C1 segment of cervical spinal cord (tissue), 14 donors: Measurements from ENCODE around the gene ADCYAP1R1.
A peak's percentile ranks its signal among the peaks of the same experiment; 100 is the strongest.

Source experiments
- DNase-seq, 14 donors: peaks; one replicate each; lab custom pipeline; 2025; lab: John Stamatoyannopoulos, UW

Gene ADCYAP1R1

DNA sequence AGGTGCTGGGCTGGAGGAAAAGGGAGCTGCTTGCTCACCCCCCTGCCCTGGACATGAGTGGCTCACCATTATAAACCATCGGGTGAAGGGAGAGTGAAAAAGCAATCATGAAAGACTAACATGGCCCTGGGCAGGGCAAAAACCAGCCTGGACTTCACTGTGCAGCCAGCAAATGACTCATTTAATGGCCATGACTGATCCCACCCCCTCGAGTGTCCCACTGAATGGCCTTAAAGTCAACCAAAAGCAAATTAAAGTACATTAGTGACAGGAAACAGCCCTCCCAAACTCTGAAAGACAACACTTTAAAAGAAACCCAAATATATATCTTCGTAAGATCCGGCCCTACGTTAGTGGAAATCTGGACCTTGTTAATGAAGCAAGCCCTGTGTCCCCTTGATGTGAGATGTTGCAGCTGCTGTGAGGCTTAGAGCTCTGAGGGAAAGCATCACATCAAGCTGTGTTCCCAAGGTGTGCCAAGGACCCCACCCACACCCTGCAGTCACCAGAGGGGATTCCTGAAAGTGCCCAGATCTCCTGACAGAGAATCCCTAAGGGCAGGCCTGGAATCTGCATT, 31.2 kb downstream of the ADCYAP1R1 start:
- peak in 1 of 14 donors; percentile 8 for DNase-seq

DNA sequence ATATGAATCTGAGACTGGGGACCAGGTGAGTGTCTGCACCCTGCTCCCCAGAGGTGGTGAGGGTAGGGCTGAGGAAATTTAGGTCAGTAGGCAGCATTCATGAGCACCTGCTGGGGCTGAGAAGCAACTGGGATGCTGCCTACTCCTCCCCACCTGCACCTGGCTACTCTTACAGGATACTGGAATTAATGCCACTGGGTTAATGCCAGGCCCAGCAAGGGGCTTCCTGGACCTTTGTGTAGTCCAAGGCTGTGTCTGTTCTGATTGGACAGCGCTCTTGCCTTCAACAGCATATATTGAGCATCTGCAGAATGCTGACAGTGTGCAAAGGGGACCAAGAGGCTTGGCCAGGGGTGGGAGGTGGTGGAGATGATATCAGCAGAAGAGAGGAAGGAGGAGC, 32.1 kb downstream of the ADCYAP1R1 start:
- DNase-seq: peak in 1 of 14 donors; percentile 67

DNA sequence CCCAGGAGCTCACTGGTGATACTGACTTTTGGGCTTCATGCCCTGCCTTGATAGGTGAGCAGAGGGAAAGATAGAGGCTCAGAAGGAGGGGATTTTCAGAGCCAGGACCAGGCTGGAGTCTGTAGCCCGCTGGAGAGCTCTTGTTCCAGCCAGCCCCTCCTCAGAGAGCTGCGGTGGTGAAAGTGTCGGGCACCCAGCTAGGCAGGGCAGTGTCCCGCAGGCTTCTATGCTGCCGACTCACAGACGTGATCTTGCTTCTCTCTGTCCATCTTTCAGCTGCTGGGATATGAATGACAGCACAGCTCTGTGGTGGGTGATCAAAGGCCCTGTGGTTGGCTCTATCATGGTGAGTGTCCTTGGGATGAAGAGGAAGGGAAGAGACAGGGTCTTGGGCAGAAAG, 35.2 kb downstream of the ADCYAP1R1 start:
- DNase-seq: no peak

DNA sequence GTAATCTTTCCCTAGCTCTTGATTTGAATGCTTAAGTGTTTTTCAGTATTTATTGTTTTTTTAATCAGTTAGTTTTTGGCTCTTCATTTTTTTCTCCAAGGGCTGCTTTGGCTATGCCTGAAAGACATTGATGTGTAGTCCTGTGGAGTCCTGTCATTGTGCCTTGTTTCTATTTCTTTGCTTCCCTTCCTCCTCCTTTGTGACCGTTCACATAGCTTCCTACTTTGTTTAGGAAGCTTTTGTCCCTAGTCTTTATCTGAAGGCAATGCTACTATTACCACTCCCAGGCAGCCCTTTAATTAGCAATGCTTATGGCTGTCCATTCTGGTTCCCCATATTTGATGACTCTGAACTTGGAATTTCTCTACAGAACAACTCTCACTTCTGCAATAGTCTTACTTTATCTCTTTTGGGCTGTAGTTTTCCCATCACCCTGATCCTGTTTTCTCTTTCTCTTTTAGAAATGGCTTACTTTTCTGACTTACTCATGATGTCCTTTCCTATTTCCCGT, 39.9 kb downstream of the ADCYAP1R1 start:
- DNase-seq: no peak

DNA sequence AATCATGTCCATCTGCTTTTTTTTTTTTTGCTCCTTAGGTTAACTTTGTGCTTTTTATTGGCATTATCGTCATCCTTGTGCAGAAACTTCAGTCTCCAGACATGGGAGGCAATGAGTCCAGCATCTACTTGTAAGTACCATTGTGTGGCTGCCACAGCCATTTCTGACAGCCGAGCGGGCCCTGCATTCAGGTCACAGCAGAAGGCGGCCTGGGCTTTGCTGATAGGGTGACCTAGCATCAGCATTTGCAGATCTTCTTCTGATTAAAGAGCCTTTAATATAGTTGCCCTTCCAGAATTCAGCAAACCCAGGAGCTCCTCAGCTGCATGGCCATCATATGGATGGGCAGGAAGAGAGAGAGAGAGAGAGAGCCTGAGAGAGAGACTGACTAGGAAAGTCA, 40.5 kb downstream of the ADCYAP1R1 start:
- no peak for DNase-seq

DNA sequence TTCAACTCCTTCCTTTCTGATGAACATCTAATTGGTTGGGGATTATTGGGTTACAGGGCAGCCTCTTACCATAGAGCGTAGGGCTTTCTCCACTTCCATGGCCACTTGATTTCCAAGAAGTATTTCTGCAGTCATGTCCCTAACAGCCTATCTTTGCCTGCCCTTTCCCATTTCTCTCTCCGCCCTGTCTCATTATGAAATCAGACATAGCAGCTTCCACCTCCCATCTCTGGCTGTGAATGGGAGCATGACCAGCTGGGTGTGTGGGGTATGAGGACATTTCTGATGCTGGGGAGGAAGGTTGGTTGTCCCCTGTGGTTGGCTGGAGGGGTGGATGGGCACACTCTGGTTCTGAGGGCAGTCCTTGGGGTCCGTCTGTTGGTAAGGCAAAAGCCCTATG, 41.2 kb downstream of the ADCYAP1R1 start:
- DNase-seq: no peak

DNA sequence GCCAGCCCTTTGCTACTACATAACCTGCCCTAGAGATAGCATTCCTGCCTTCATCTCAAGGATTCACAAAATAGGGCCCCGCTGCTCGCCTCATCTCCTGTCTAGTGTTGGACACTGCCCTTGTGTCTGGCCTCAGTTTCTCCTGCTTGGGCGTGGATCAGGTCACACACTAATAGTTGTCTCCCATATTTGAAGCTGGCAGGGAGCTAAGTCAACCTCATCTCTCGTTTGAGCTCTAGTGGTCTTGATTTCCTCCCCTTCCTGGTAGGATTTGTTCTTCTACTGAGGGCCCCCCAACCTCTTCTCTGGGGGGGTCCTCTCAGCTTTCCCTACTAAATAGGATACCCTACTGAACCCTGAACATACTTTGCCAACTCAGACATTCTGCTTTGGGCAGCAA, 42.2 kb downstream of the ADCYAP1R1 start:
- no peak for DNase-seq

DNA sequence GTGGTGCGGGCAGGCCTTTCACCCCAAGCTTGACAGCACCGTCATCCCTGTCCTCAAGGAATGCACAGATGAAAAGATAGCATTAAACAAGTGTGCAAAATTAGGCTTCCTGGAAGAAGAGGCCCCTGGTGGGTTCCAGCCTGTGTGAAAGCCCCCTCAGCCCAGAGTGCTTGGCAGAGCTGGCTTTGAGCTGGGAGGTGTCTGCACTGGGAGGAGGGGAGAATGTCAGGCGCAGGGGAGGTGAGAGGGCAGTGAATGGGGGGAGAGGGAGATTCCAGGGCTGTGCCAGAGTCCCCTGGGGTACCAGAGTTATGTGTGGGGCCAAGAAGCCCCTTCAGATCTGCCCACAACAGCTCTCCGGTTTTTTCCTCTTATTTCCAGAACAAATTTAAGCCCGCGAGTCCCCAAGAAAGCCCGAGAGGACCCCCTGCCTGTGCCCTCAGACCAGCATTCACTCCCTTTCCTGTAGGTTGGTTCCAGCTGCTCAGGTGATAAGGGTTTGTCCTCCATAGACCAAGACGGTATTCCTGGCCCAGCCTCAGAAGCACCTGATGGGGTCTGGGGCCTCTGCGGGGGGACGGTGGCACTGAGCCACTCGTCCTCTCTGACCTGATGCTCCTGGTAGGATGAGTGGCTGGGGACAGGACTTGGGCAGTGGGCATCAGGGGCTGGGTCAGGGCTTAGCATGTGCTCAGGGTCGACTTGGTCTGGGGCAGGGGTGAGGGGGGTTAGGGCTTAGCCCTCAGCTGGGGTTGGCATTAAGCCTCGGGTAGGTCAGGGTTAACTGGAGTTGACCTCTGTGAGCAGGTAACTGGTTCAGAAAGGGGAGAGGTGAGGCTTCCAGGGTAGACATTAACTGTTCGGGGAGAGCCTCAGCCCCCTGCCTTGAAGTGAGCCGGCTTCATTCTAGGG, 43.4 kb downstream of the ADCYAP1R1 start:
- no peak for DNase-seq

DNA sequence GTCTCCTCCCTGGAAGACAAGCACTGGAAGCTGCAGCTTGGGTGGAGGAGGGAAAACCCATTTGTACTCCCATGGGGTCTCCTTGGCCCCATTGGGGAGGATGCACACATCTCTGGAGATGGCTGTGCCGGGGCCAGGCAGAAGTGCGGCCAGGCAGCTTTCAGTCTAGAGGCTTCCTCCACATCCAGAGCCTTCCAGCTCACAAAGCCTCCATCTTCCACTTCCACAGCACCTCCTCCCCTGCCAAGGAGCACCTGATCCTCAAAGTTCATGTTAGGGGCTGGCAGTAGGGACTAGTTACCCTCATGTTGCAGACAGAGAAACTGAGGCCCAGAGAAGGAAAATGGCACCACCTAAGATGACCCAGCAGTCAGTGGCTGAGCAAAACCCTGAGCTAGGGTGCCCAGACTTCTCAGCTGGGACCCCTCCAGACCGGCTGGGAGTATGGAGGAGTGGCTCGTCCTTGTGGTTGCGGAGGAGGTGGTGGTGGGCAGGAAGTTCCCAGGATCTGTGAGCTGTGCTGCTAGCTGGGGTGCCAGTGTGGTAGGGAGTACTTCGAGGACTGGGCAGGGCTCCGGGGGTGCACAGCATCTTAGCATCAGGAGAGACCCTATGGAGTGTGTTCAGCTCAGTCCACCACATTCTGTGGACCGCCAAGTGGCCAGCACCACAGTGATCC, 44.2 kb downstream of the ADCYAP1R1 start:
- DNase-seq: no peak

DNA sequence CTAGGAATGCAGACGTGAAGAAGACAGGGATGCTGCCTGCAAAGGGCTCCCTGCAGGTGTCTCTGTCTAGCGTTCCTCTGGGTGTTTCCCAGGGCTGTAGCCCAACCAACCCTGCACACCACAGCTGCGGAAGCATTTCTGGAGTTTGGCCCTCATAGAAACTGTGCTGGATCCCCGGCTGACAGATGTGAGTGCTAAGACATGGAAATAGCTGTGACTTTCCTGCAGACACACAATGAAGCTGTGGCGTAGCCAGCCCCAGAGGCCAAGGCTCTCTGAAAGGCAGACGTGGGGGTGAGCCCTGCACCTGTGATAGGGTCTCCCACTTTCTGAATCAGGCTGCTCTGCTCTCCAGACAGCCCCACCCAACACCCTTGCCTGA, 44.8 kb downstream of the ADCYAP1R1 start:
- DNase-seq: no peak

DNA sequence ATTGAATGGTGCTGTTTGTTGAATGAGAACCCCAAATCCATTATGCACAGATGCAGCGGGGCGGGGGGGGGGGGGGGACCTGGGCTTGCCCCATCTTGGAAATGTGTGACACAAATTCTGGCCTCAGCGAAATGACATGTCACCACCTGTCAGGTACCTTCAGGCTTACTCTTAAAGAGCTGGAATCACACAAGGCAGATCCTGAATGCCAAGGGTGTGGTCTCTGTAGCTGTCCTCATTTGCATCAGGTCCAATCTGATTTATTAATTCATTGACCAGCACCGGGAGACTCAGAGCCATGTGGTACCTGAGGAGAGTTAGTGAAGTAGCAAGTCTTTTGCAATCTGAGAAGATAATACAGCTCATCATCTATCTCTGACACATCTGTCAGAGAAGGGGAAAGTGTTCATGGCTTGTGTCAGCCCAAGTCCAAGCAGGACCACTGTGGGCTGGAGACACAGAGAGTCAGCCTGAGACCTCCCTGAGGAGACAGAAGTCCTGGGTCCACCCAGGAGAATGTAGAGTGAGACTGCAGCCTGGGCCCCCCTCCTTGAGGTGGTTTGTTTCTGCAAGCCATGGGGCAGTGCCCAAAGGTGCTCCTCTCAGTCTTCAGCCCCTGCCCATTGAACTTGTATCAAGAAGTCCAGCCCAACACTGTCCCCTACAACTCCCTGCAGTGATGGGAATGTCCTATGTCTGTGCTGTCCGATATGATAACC, 46.7 kb downstream of the ADCYAP1R1 start:
- DNase-seq: no peak

DNA sequence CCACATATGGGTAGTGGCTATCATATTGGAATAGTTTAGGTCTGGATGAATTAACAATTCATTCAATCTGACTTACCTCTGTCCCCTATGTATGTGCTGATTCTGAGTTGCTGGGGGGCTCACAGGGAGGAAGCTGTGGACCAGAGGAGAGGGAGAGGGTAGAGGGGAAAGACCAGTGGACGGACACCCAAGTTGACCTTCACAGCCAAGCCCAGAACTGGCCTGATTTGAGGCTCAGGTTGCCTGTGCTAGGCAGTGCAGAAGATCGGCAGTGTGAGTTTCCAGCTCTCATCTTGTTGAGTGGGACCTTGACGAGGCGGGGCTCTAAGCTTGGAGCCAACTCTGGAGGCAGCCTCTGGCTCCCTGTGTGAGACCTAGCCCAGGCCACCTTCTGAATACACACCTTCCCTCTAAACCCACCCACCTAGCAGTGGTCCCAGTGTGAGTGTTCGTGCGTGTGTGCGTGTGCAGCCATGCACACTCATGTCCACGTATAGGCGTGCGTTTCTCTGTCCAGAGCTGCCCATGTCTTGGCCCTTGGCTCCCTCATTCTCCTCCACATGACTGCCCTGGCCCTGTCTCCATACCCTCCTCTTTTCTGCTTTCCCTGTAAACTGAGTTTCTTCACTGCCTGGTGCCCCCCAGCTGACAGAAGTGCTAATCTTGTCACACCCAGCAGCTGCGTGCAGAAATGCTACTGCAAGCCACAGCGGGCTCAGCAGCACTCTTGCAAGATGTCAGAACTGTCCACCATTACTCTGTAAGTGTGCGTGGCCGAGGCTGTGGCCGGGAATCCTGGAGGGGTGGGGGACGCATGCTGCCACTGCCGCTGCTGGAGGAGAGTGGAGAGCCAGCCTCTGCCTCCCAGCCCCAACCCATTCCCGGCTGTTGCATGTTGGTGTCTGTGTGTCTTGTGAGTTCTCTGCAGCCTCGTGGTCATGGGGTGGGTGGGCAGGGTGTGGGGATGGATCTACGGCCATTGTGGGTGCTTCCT, 47.6 kb downstream of the ADCYAP1R1 start:
- DNase-seq: no peak

DNA sequence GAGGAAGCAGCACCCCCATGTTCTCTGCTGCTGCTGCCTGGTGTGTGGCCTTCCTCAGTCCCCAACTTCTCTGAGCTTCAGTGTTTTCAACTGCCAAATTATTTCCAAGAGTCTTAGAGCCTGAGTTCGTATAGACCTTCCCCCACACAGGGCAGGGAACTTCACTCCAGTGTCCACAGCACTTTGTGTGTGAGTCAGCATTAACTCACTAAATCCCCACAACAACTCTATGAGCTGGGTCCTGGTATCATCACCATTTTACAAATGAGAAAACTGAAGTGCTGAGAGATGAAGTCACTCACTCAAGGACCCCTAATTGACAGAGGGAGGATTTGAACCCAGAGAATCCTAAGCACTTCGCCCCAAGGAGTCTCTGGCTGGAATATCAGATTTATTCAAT, 48.3 kb downstream of the ADCYAP1R1 start:
- no peak for DNase-seq

DNA sequence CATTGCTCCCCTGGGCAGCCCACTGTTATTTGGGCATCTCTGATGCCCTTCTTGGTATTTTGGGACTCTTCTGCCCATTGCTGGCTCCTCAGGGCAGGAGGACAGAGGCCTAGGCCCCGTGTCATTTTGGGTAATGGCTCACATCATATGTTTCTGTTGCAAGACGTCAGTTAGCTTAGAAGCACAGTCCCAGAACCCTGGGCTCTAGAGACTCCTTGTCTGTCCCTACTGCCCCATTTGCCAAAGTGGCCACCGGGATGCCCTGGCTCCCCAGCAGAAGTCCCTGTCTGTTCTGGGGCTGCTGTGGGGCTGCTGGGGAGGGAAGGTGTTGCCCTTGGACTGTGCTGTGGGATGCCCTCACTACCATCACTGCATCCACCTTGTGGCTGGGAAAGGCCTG, 48.8 kb downstream of the ADCYAP1R1 start:
- no peak for DNase-seq

DNA sequence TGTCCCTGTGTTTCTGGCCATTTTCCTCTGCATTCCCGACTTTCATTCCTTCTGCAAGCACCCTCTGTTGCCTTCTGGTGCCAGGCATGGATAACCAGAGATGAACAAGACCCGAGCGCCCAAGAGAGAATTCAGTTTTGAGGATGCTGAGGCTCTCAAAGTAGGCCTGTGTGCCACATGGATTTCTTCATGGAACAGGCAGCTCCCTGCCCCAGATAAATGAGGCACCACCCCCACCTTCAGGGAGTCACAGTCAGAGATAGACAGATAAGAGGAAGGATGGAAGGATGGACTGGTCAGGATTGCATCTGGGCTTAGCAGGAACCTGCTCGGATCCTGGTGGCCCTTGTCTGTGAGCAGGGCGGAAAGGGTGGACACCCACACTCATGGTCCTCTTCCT, 49.4 kb downstream of the ADCYAP1R1 start:
- no peak for DNase-seq

DNA sequence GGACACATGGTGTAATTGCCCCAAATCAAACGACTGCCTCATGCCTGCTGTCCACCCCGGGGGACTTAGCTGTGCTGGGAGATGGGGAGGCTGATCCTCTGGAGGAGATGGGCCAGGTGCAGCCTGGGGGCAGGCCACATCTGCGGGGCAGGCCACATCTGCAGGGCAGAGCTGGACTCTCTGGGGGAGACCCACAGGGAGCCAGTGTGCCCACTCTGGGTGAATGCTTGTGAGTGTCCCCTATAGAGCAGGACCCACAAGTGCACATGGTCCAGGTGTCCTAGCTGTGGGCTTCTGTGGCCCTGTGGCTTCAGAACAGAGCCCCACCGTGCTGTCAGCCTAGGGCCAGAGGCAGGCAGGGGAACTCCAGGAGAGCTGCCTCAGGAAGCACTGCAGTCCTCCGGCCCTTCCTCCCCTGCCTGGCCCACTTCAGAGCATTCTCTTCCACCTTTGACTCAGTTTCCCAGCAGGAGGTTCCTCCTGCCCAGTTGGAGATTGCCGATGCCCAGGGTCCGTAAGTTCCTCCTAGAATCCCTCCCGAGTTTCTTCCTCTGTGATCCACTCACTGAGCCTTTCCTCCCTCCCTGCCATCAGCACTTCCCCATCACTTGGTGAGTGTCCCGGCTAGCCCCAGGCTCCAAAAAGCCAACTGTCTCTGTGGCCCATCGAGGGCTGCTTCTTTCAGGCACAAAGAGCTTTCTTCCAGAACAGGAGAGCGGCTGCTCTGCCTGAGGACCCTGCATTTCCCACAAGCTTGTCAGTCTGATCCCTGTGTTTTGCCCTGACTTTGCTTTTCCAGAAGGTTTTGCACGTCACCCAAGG, 50.3 kb downstream of the ADCYAP1R1 start:
- no peak for DNase-seq

DNA sequence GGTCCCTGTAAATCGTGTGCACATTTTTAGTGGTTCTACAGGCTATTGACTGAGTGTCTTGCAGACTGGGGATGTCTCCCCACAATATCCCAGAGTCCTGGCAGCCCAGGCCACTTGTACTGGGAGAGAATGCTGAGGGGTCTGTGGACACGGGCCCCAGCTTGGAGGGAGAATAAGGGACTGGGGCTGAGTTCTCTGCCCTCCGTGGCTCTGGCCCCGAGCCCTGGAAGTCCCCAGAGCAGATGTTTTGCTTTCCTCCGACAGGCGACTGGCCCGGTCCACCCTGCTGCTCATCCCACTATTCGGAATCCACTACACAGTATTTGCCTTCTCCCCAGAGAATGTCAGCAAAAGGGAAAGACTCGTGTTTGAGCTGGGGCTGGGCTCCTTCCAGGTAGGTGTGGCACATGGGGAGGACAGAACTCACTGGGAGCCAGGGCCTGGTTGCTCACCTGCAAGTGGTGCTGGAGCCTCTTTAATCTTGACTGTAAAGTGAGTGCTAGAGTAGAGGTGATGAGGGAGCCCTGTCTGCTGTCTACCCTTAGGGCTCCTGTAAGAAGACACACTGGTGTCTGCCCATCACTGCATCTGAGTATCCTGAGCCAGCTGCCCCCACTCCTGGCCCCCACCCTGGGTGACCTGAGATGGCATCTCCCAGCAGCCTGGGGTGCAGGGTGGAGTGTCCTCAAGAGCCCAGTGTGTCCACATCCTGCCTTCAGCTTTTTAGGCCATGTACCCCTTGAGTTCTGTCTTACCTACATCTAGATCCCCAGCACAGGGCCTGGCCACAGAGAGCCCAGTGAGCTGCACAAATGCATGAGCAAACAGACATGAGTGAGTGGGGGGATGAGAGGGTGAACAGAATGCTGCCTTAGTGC, 51.1 kb downstream of the ADCYAP1R1 start:
- DNase-seq: no peak

DNA sequence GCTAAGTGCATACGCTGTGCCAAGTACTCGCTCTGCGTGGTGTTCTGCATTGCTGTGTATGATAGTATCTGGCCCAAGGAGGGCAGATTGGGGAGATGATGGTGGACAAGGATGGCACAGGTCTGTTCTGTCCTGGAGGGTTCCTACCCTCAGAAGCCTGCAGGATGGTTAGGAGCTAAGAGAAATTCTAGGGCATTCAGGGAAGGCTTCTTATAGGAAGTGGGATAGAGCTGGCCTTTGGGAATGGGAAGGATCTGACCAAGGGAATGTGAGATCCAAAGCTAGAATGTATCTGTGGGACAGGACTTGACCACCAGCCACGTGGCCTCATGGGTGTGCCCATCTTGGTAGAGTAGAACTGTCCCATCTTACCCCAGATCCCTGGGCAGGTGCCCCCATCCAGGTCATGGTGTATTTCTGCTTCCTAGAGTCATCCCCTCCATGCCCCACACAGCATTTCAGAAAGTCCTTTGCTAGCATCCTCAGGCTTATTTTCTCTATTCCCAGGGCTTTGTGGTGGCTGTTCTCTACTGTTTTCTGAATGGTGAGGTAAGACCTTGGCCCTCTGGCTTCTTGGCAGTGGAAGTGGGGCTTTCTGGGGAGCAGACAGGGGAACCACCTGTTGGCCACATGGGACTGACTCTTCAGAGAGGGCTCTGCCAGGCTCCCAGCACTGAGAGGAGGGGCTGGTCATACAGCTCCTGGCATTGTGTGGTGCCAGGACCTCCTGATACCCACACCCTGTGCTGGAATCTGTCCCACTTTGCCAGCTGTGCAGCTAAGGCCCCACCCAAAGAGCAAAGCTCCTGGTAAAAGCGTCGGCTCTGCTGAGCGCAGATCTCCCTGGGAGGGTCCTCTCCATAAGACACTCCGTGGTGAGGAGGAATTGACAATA, 52.5 kb downstream of the ADCYAP1R1 start:
- no peak for DNase-seq
